HepG2 (cell line): ENCODE measurements around the gene DNAJA1. TPM values are rescaled to one million over a fixed set of nuclear protein-coding genes. Genes with fewer than 3 reads are reported as not detected.
A peak's percentile ranks its signal among the peaks of the same experiment; 100 is the strongest.

Experiments used
- ASH2L ChIP-seq: fragments of 300-600, 200-600 bp; sonication (generic); IDR thresholded peaks from 2 replicates; pipeline ENCODE4 v1.7.0; 2017; ENCODE audit warnings: low read depth, mild to moderate bottlenecking, moderate library complexity, mixed read lengths, low read length; ENCODE audit not compliant: insufficient read length
- HNRNPK ChIP-seq: fragments of 200-400 bp; formaldehyde crosslinking; IDR thresholded peaks from 2 replicates; pipeline ENCODE4 v1.6.1; 2018; ENCODE audit warnings: low read length, low read depth, moderate library complexity, mild to moderate bottlenecking; ENCODE audit not compliant: poor library complexity, severe bottlenecking
- KDM3A ChIP-seq: IDR thresholded peaks from 2 replicates; pipeline ENCODE4 v1.6.1; 2018; ENCODE audit warnings: low read depth, missing compliant biosample characterization
- KLF15 ChIP-seq: sonication (generic); formaldehyde crosslinking; IDR thresholded peaks from 2 replicates; pipeline ENCODE4 v1.8.1; 2023; ENCODE audit warnings: borderline replicate concordance, mild to moderate bottlenecking, inconsistent platforms, missing genetic modification reagents, mixed read lengths
- MEIS1 ChIP-seq: sonication (generic); formaldehyde crosslinking; IDR thresholded peaks from 2 replicates; pipeline ENCODE4 v1.9.0; 2021; ENCODE audit warnings: mild to moderate bottlenecking, missing genetic modification reagents, moderate library complexity, borderline replicate concordance
- RAD21 ChIP-seq: fragments of 450-650 bp; formaldehyde crosslinking; IDR thresholded peaks from 2 replicates; pipeline ENCODE4 v1.5.0; 2020; ENCODE audit warnings: mild to moderate bottlenecking
- RAD51 ChIP-seq: fragments of 450-650 bp; IDR thresholded peaks from 2 replicates; pipeline ENCODE4 v1.6.1; 2016; ENCODE audit warnings: borderline replicate concordance
- SAP130 ChIP-seq: IDR thresholded peaks from 2 replicates; pipeline ENCODE4 v1.6.1; 2016; ENCODE audit warnings: low read depth
- SSRP1 ChIP-seq: IDR thresholded peaks from 2 replicates; pipeline ENCODE4 v1.6.1; 2016; ENCODE audit warnings: control low read depth
- TEAD2 ChIP-seq: sonication (generic); formaldehyde crosslinking; IDR thresholded peaks from 2 replicates; pipeline ENCODE4 v1.9.0; 2021; ENCODE audit warnings: missing genetic modification reagents
- XRCC5 ChIP-seq: fragments of 200-400 bp; formaldehyde crosslinking; optimal IDR thresholded peaks from 2 replicates; pipeline ENCODE3; 2017; ENCODE audit warnings: mild to moderate bottlenecking, low read length
- ZBTB42 ChIP-seq: sonication (generic); formaldehyde crosslinking; IDR thresholded peaks from 2 replicates; pipeline ENCODE4 v1.5.0; 2020; ENCODE audit warnings: mild to moderate bottlenecking, missing genetic modification reagents
- ZBTB7A ChIP-seq: sonication (generic); formaldehyde crosslinking; IDR thresholded peaks from 2 replicates; pipeline ENCODE4 v1.8.0; 2022; ENCODE audit warnings: mild to moderate bottlenecking, missing genetic modification reagents
- ZNF264 ChIP-seq: sonication (generic); formaldehyde crosslinking; IDR thresholded peaks from 2 replicates; pipeline ENCODE4 v1.4.0; 2020; ENCODE audit warnings: missing genetic modification reagents
- ZNF296 ChIP-seq: sonication (generic); formaldehyde crosslinking; conservative IDR thresholded peaks from 2 replicates; pipeline ENCODE4 v1.5.0; 2020; ENCODE audit warnings: mild to moderate bottlenecking, missing genetic modification reagents
- ZNF33B ChIP-seq: sonication (generic); formaldehyde crosslinking; IDR thresholded peaks from 2 replicates; pipeline ENCODE4 v1.5.1; 2020; ENCODE audit warnings: mild to moderate bottlenecking, missing genetic modification reagents
- ZNF446 ChIP-seq: sonication (generic); formaldehyde crosslinking; IDR thresholded peaks from 2 replicates; pipeline ENCODE4 v1.5.0; 2020; ENCODE audit warnings: mild to moderate bottlenecking, missing genetic modification reagents
- ZNF496 ChIP-seq: sonication (generic); formaldehyde crosslinking; IDR thresholded peaks from 2 replicates; pipeline ENCODE4 v1.8.1; 2023; ENCODE audit warnings: mild to moderate bottlenecking, moderate library complexity, missing genetic modification reagents; ENCODE audit not compliant: insufficient replicate concordance
- ZNF737 ChIP-seq: sonication (generic); formaldehyde crosslinking; IDR thresholded peaks from 2 replicates; pipeline ENCODE4 v1.5.0; 2020; ENCODE audit warnings: missing genetic modification reagents, mild to moderate bottlenecking, borderline replicate concordance
- ZNF839 ChIP-seq: sonication (generic); formaldehyde crosslinking; IDR thresholded peaks from 2 replicates; pipeline ENCODE4 v1.4.0; 2020; ENCODE audit warnings: missing genetic modification reagents, mild to moderate bottlenecking, borderline replicate concordance
- polyA plus RNA-seq, 8 experiments: library from polyadenylated mRNA; depleted of rRNA in 3 of 8; stranded (reverse) in 7 of 8; unstranded in 1 of 8; fragments of >200 nt; fragmentation: Illumina TruSeq in 4 of 8; extraction: Trizol in 4 of 8; gene quantifications; 2 replicates each; pipeline versions ENCODE4 v1.2.1 to v1.2.3, GENCODE V29; 2011 to 2016; ENCODE audit warnings: low read depth in 4 of 8, missing spikeins in 1 of 8, mixed read lengths in 1 of 8; ENCODE audit not compliant: insufficient read depth in 1 of 8
- total RNA-seq, 5 experiments: library from RNA; depleted of rRNA; stranded (reverse); fragments of >200 nt; fragmentation: Illumina TruSeq; extraction: Trizol; gene quantifications; 2 replicates each; pipeline ENCODE4 v1.2.3, GENCODE V29; 2016; ENCODE audit warnings: low read depth in 1 of 5
- TF ChIP-seq, protein P1 (sequence below): sonication (generic); formaldehyde crosslinking; IDR thresholded peaks from 2 replicates; pipeline ENCODE4 v1.4.0; 2020; ENCODE audit warnings: missing genetic modification reagents, borderline replicate concordance
- TF ChIP-seq, protein P2 (sequence below): sonication (generic); formaldehyde crosslinking; IDR thresholded peaks from 2 replicates; pipeline ENCODE4 v1.5.1; 2020; ENCODE audit warnings: missing genetic modification reagents, mild to moderate bottlenecking, borderline replicate concordance
- TF ChIP-seq, protein P3 (sequence below): sonication (generic); formaldehyde crosslinking; IDR thresholded peaks from 2 replicates; pipeline ENCODE4 v1.4.0; 2020; ENCODE audit warnings: missing genetic modification reagents
- TF ChIP-seq, protein P4 (sequence below): sonication (generic); formaldehyde crosslinking; IDR thresholded peaks from 2 replicates; pipeline ENCODE4 v1.4.0; 2020; ENCODE audit warnings: mild to moderate bottlenecking, missing genetic modification reagents

Gene DNAJA1
- total and polyA plus RNA-seq, 2 of the 13 experiments (the other 11 are each of a cell fraction or from before 2014, with no cell fraction given) = 95.9 to 306 TPM

DNA sequence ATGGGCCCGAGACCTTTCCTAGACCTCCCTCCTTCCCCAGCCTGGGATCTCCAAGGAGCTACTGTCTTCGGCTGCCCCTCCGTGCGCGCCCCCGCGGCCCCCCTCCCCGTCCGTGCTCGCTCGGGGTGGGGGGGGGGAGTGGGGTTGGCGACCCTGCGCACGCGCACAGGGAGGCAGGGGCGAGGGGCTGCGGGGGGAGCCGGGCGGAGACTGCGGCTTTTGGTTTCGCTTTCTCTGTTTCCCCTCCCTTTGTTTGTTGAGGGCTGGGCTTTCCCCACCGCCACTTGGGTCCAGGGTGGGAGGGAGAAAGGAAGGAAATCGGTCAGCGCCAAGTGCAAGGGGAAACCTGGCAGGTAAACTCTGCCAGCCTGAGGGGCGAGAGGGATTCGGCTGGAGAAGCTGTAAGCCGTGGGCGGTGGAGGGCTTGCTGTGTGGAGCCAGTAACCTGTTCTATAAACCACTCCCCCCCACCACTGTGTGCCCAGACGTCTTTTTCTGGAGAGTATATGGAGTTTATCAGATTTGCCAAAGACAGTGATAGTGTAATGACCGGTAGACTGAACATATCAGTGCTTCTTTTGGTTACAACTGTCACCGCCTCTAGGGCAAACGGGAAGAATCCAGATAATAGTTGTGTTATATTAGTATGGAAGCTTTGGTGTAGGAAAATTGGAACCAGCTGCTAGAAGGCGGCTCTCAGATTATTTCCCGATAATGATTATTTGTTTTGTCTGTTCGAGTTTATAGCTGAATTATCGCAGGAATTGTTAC lies 684 bp downstream of the DNAJA1 start (continued):
- TF ChIP-seq RAD51 = no peak
- TF ChIP-seq, protein P1, sequence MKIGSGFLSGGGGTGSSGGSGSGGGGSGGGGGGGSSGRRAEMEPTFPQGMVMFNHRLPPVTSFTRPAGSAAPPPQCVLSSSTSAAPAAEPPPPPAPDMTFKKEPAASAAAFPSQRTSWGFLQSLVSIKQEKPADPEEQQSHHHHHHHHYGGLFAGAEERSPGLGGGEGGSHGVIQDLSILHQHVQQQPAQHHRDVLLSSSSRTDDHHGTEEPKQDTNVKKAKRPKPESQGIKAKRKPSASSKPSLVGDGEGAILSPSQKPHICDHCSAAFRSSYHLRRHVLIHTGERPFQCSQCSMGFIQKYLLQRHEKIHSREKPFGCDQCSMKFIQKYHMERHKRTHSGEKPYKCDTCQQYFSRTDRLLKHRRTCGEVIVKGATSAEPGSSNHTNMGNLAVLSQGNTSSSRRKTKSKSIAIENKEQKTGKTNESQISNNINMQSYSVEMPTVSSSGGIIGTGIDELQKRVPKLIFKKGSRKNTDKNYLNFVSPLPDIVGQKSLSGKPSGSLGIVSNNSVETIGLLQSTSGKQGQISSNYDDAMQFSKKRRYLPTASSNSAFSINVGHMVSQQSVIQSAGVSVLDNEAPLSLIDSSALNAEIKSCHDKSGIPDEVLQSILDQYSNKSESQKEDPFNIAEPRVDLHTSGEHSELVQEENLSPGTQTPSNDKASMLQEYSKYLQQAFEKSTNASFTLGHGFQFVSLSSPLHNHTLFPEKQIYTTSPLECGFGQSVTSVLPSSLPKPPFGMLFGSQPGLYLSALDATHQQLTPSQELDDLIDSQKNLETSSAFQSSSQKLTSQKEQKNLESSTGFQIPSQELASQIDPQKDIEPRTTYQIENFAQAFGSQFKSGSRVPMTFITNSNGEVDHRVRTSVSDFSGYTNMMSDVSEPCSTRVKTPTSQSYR = no peak
- TF ChIP-seq, protein P2, sequence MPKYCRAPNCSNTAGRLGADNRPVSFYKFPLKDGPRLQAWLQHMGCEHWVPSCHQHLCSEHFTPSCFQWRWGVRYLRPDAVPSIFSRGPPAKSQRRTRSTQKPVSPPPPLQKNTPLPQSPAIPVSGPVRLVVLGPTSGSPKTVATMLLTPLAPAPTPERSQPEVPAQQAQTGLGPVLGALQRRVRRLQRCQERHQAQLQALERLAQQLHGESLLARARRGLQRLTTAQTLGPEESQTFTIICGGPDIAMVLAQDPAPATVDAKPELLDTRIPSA (CRISPR knock-in tag) = no peak
- no peak for TF ChIP-seq TEAD2
- TF ChIP-seq ASH2L = peak; percentile 33
- no peak for TF ChIP-seq ZBTB42 (CRISPR knock-in tag)
- TF ChIP-seq SSRP1 (CRISPR knock-in tag) = 0 out of 2 replicates have a peak, but pooled peaks have one; percentile 4
- TF ChIP-seq HNRNPK = peak; percentile 11
- 0 out of 2 replicates have a peak, but pooled peaks have one; percentile 18 for TF ChIP-seq ZBTB7A (CRISPR knock-in tag)
- 0 out of 2 replicates have a peak, but pooled peaks have one; percentile 9 for TF ChIP-seq KDM3A (CRISPR knock-in tag)
- no peak for TF ChIP-seq ZNF446 (CRISPR knock-in tag)
- TF ChIP-seq, protein P3, sequence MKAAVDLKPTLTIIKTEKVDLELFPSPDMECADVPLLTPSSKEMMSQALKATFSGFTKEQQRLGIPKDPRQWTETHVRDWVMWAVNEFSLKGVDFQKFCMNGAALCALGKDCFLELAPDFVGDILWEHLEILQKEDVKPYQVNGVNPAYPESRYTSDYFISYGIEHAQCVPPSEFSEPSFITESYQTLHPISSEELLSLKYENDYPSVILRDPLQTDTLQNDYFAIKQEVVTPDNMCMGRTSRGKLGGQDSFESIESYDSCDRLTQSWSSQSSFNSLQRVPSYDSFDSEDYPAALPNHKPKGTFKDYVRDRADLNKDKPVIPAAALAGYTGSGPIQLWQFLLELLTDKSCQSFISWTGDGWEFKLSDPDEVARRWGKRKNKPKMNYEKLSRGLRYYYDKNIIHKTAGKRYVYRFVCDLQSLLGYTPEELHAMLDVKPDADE (CRISPR knock-in tag) = no peak
- 0 out of 2 replicates have a peak, but pooled peaks have one; percentile 14 for TF ChIP-seq ZNF839
- TF ChIP-seq ZNF737 (CRISPR knock-in tag) = no peak
- no peak for TF ChIP-seq ZNF496 (CRISPR knock-in tag)
- TF ChIP-seq, protein P4, sequence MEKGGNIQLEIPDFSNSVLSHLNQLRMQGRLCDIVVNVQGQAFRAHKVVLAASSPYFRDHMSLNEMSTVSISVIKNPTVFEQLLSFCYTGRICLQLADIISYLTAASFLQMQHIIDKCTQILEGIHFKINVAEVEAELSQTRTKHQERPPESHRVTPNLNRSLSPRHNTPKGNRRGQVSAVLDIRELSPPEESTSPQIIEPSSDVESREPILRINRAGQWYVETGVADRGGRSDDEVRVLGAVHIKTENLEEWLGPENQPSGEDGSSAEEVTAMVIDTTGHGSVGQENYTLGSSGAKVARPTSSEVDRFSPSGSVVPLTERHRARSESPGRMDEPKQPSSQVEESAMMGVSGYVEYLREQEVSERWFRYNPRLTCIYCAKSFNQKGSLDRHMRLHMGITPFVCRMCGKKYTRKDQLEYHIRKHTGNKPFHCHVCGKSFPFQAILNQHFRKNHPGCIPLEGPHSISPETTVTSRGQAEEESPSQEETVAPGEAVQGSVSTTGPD (CRISPR knock-in tag) = peak; percentile 64; the same call in 1 of the 2 replicates
- peak; percentile 65 for TF ChIP-seq SAP130
- TF ChIP-seq ZNF296 (CRISPR knock-in tag) = no peak
- TF ChIP-seq XRCC5 = no peak
- no peak for TF ChIP-seq ZNF33B (CRISPR knock-in tag)
- TF ChIP-seq RAD21 (CRISPR knock-in tag) = 0 out of 2 replicates have a peak, but pooled peaks have one; percentile 2
- TF ChIP-seq MEIS1 (CRISPR knock-in tag) = no peak
- TF ChIP-seq KLF15 = no peak
- no peak for TF ChIP-seq ZNF264 (CRISPR knock-in tag)
